HepG2 (cell line): Measurements from ENCODE around the gene PALMD. TPM values are rescaled to one million over a fixed set of nuclear protein-coding genes. Genes with fewer than 3 reads are reported as not detected.

Experiments
- ATAC-seq: fragments of 200-7000 bp; cut with Tn5 transposase; 3 replicates; pipeline ENCODE4 v1.9.1; 2020; ENCODE audit warnings: mild to moderate bottlenecking, moderate library complexity
- BruUV-seq: library from RNA; stranded (reverse); fragments of 400-500 nt; replicated peaks from 2 replicates; lab custom pipeline; 2021; lab: Mats Ljungman, UMichigan
- CTCF ChIA-PET: fragments of 300-600 bp; formaldehyde crosslinking; extraction: SDS; loops from one replicate; lab custom pipeline; 2021; ENCODE audit warnings: low total read pairs, inconsistent platforms, low intra/inter-chr PET ratio; lab: Yijun Ruan, JAX
- POLR2A ChIA-PET: fragments of 350-600 bp; sonication (Branson Sonifier 250); formaldehyde crosslinking; loops from one replicate; lab custom pipeline; 2020; ENCODE audit warnings: antibody characterized with exemption, inconsistent platforms; lab: Yijun Ruan, JAX
- DNase-seq: peaks from one replicate; pipeline ENCODE4 v3.0.0-alpha.2; 2015; ENCODE audit warnings: low spot score
- FAIRE-seq: peaks from 3 replicates; lab custom pipeline; 2011; peaks lifted over from hg19 to GRCh38; lab: Jason Lieb, UNC
- H2AFZ ChIP-seq: one replicate; pipeline ENCODE4 v1.6.1; 2011; ENCODE audit warnings: low read length, inconsistent platforms
- H3K27ac ChIP-seq: fragments of 300-600 bp; 3 replicates; pipeline ENCODE4 v1.8.0; 2011; ENCODE audit warnings: mixed run types, mild to moderate bottlenecking, mixed read lengths, low read length, inconsistent platforms; ENCODE audit not compliant: insufficient read depth; ENCODE audit errors: extremely low read length
- H3K27me3 ChIP-seq, 2 experiments: fragments of 200-600 bp in 1 of 2; 2 replicates in 1 of 2; 3 replicates in 1 of 2; pipeline versions ENCODE4 v1.6.0 to v1.8.0; 2011; ENCODE audit warnings: low read length in 2 of 2, mild to moderate bottlenecking in 2 of 2, moderate library complexity in 2 of 2, inconsistent platforms in 1 of 2; ENCODE audit not compliant: insufficient read depth in 2 of 2, control insufficient read depth in 1 of 2
- H3K36me3 ChIP-seq, 2 experiments: fragments of 200-600 bp in 1 of 2; replicated peaks in 1 of 2; 2 replicates in 1 of 2; 3 replicates in 1 of 2; pipeline versions ENCODE4 v1.5.1 to v1.8.0; 2011; ENCODE audit warnings: low read length in 2 of 2, inconsistent platforms in 1 of 2; ENCODE audit not compliant: insufficient read depth in 2 of 2, control insufficient read depth in 1 of 2
- H3K4me1 ChIP-seq: 2 replicates; pipeline ENCODE4 v1.5.1; 2012; ENCODE audit warnings: low read length, inconsistent platforms; ENCODE audit not compliant: insufficient read depth
- H3K4me2 ChIP-seq: 2 replicates; pipeline ENCODE4 v1.6.0; 2011; ENCODE audit warnings: low read depth, low read length, inconsistent platforms
- H3K4me3 ChIP-seq, 3 experiments: fragments of 200-600 bp in 1 of 3; sonication (generic), shearing (Covaris generic) in 1 of 3; replicated peaks in 1 of 3; 2 replicates each; pipeline ENCODE4 v1.5.1; 2011 to 2016; ENCODE audit warnings: low read length in 3 of 3, inconsistent platforms in 2 of 3, low read depth in 2 of 3, mild to moderate bottlenecking in 2 of 3, control low read depth in 1 of 3, mixed read lengths in 1 of 3; ENCODE audit not compliant: insufficient read depth in 1 of 3
- H3K79me2 ChIP-seq: one replicate; pipeline ENCODE4 v1.6.1; 2011; ENCODE audit warnings: low read length, inconsistent platforms; ENCODE audit not compliant: insufficient read depth
- H3K9ac ChIP-seq: 2 replicates; pipeline ENCODE4 v1.6.0; 2011; ENCODE audit warnings: mild to moderate bottlenecking, low read depth, low read length, inconsistent platforms; ENCODE audit not compliant: insufficient read depth
- H3K9me3 ChIP-seq: 2 replicates; pipeline ENCODE4 v1.5.1; 2012; ENCODE audit warnings: mild to moderate bottlenecking, low read length
- H4K20me1 ChIP-seq: 2 replicates; pipeline ENCODE4 v1.6.0; 2011; ENCODE audit warnings: inconsistent platforms, mild to moderate bottlenecking, low read length, moderate library complexity; ENCODE audit not compliant: insufficient read depth
- AHDC1 ChIP-seq: sonication (generic); formaldehyde crosslinking; IDR thresholded peaks from 2 replicates; pipeline ENCODE4 v1.5.1; 2020; ENCODE audit warnings: mild to moderate bottlenecking, missing genetic modification reagents, borderline replicate concordance
- CEBPG ChIP-seq: IDR thresholded peaks from 2 replicates; pipeline ENCODE4 v1.6.1; 2016
- DDIT3 ChIP-seq: sonication (generic); formaldehyde crosslinking; IDR thresholded peaks from 2 replicates; pipeline ENCODE4 v1.4.0; 2020; ENCODE audit warnings: mild to moderate bottlenecking, missing genetic modification reagents
- EP300 ChIP-seq, 3 experiments: sonication (generic) in 1 of 3; formaldehyde crosslinking in 1 of 3; IDR thresholded peaks; 2 replicates each; pipeline versions ENCODE4 v1.5.1 to v1.6.1; 2011 to 2020; ENCODE audit warnings: low read depth in 2 of 3, low read length in 2 of 3, borderline replicate concordance in 1 of 3, improper control_type of control experiment in 1 of 3, mild to moderate bottlenecking in 1 of 3, missing genetic modification reagents in 1 of 3, moderate library complexity in 1 of 3
- FIP1L1 ChIP-seq: fragments of 200-400 bp; formaldehyde crosslinking; IDR thresholded peaks from 2 replicates; pipeline ENCODE4 v1.6.1; 2018; ENCODE audit warnings: low read depth, mild to moderate bottlenecking, low read length, moderate library complexity, borderline replicate concordance; ENCODE audit not compliant: insufficient read depth
- FOXK1 ChIP-seq: sonication (generic); formaldehyde crosslinking; IDR thresholded peaks from 2 replicates; pipeline ENCODE4 v1.4.0; 2020; ENCODE audit warnings: low read depth, missing genetic modification reagents, borderline replicate concordance
- KLF6 ChIP-seq: IDR thresholded peaks from 2 replicates; pipeline ENCODE4 v1.8.0; 2016; ENCODE audit warnings: missing biosample characterization, missing genetic modification reagents
- MTA3 ChIP-seq: sonication (generic); formaldehyde crosslinking; IDR thresholded peaks from 2 replicates; pipeline ENCODE4 v1.4.0; 2020; ENCODE audit warnings: missing genetic modification reagents
- MYC ChIP-seq: sonication (generic); formaldehyde crosslinking; IDR thresholded peaks from 2 replicates; pipeline ENCODE4 v1.9.0; 2021; ENCODE audit warnings: missing genetic modification reagents, borderline replicate concordance
- NFKBIZ ChIP-seq: IDR thresholded peaks from 2 replicates; pipeline ENCODE4 v1.6.1; 2018; ENCODE audit warnings: missing genetic modification reagents, missing compliant biosample characterization
- PHF21A ChIP-seq: sonication (generic); formaldehyde crosslinking; IDR thresholded peaks from 2 replicates; pipeline ENCODE4 v1.5.0; 2020; ENCODE audit warnings: mild to moderate bottlenecking, missing genetic modification reagents
- ZBTB49 ChIP-seq: sonication (generic); formaldehyde crosslinking; IDR thresholded peaks from 2 replicates; pipeline ENCODE4 v1.4.0; 2020; ENCODE audit warnings: missing genetic modification reagents, borderline replicate concordance
- ZKSCAN8 ChIP-seq: IDR thresholded peaks from 2 replicates; pipeline ENCODE4 v1.6.1; 2016; ENCODE audit warnings: borderline replicate concordance, missing genetic modification reagents, missing compliant biosample characterization
- ZSCAN22 ChIP-seq: sonication (generic); formaldehyde crosslinking; IDR thresholded peaks from 2 replicates; pipeline ENCODE4 v1.4.0; 2020; ENCODE audit warnings: mild to moderate bottlenecking, missing genetic modification reagents
- ZSCAN25 ChIP-seq: sonication (generic); formaldehyde crosslinking; IDR thresholded peaks from 2 replicates; pipeline ENCODE4 v1.8.0; 2022; ENCODE audit warnings: mild to moderate bottlenecking, missing genetic modification reagents
- ZSCAN31 ChIP-seq: sonication (generic); formaldehyde crosslinking; IDR thresholded peaks from 2 replicates; pipeline ENCODE4 v1.5.0; 2020; ENCODE audit warnings: low read depth, mild to moderate bottlenecking, missing genetic modification reagents
- WGBS: methylation state at CpG from one replicate; pipeline ENCODE4 v1.1.6; 2017; ENCODE audit warnings: low lambda C conversion rate; 5-methylcytosine and 5-hydroxymethylcytosine counted together
- in situ Hi-C: cut with HindIII; loops from 2 replicates; pipeline ENCODE4 v1.10.0; 2017; ENCODE audit warnings: low pct_unique_long_range_greater_than_20kb; ENCODE audit not compliant: extremely low pct_ligation_motif_present
- intact Hi-C: fragments of 100-400 bp; cut with micrococcal nuclease; formaldehyde crosslinking; loops from one replicate; pipeline ENCODE4 v1.10.0; 2022; ENCODE audit not compliant: unreplicated experiment
- polyA plus RNA-seq, 8 experiments: library from polyadenylated mRNA; depleted of rRNA in 3 of 8; stranded (reverse) in 7 of 8; unstranded in 1 of 8; fragments of >200 nt; fragmentation: Illumina TruSeq in 4 of 8; extraction: Trizol in 4 of 8; gene quantifications; 2 replicates each; pipeline versions ENCODE4 v1.2.1 to v1.2.3, GENCODE V29; 2011 to 2016; ENCODE audit warnings: low read depth in 4 of 8, missing spikeins in 1 of 8, mixed read lengths in 1 of 8; ENCODE audit not compliant: insufficient read depth in 1 of 8
- total RNA-seq, 5 experiments: library from RNA; depleted of rRNA; stranded (reverse); fragments of >200 nt; fragmentation: Illumina TruSeq; extraction: Trizol; gene quantifications; 2 replicates each; pipeline ENCODE4 v1.2.3, GENCODE V29; 2016; ENCODE audit warnings: low read depth in 1 of 5

The PALMD gene
- total and polyA plus RNA-seq, 2 of the 13 experiments (the other 11 are each of a cell fraction or from before 2014, with no cell fraction given) = 5.5 to 31.1 TPM

- TF ChIP-seq DDIT3 (CRISPR knock-in tag) = no peak
- TF ChIP-seq FIP1L1 = no peak
- peak; percentile 66 for TF ChIP-seq CEBPG (CRISPR knock-in tag)
- 0 out of 4 replicates have a peak, but pooled peaks of 1 of the 2 experiments have one; percentile 19 for TF ChIP-seq EP300 (IDR thresholded peaks at IDR 0.05; ENCODE audit: low read depth in 2 of 2, low read length in 2 of 2)
- TF ChIP-seq EP300 (CRISPR knock-in tag; IDR thresholded peaks at IDR 0.05; ENCODE audit: borderline replicate concordance) = no peak
- TF ChIP-seq MYC (CRISPR knock-in tag) = no peak
- no peak for TF ChIP-seq ZSCAN22
- TF ChIP-seq PHF21A = no peak
- no peak for TF ChIP-seq FOXK1
- no peak for TF ChIP-seq ZKSCAN8 (CRISPR knock-in tag)
- no peak for TF ChIP-seq ZBTB49 (CRISPR knock-in tag)
- TF ChIP-seq, all 625 proteins: peak for 16
These were observed 15.9 kb downstream of the PALMD start (continued) for GRCh38 chr1:99661780-99662179.

- H3K4me2 ChIP-seq = no peak overlapping the region
- H3K36me3 ChIP-seq = peaks cover 4 to 26% of the 10 kb centered on the region in 2 experiments; a peak in 4 of 5 replicates
- intact Hi-C loops = no loop called here
- ChIA-PET POLR2A (no interaction called here), CTCF (no interaction called here)
- no peak overlapping the region for H3K4me3 ChIP-seq
- no peaks in the 10 kb centered on the region for H3K9me3 ChIP-seq
- no peaks in the 10 kb centered on the region for H4K20me1 ChIP-seq
- no peaks in the 10 kb centered on the region for H3K27me3 ChIP-seq
- no TSS peak for BruUV-seq
- H2AFZ ChIP-seq = no peak overlapping the region
- DNase-seq = no peak
- 62% methylated on average over 3 of the region's 3 CpGs for WGBS
- no peak overlapping the region for H3K9ac ChIP-seq
- H3K27ac ChIP-seq = no peak overlapping the region
- in situ Hi-C loops = no loop called here
- H3K4me1 ChIP-seq = peaks cover 15% of the 10 kb centered on the region
- peak; percentile 54 for ATAC-seq
- no peak for FAIRE-seq
- no peaks in the 10 kb centered on the region for H3K79me2 ChIP-seq
- TF ChIP-seq MTA3 (CRISPR knock-in tag) (no peak), KLF6 (CRISPR knock-in tag) (no peak), NFKBIZ (no peak), AHDC1 (CRISPR knock-in tag) (no peak), ZSCAN31 (CRISPR knock-in tag) (no peak), ZSCAN25 (CRISPR knock-in tag) (no peak)
These were observed 16.7 kb downstream of the PALMD start for GRCh38 chr1:99662539-99663080.
